Measurements from ENCODE around the gene GPR63.

Gene GPR63

GRCh38 chr6:96823743-96824142 is 13.5 kb downstream of the GPR63 start:
- no peak for DNase-seq (ENCODE audit: low spot score)
- TF ChIP-seq, protein P1, sequence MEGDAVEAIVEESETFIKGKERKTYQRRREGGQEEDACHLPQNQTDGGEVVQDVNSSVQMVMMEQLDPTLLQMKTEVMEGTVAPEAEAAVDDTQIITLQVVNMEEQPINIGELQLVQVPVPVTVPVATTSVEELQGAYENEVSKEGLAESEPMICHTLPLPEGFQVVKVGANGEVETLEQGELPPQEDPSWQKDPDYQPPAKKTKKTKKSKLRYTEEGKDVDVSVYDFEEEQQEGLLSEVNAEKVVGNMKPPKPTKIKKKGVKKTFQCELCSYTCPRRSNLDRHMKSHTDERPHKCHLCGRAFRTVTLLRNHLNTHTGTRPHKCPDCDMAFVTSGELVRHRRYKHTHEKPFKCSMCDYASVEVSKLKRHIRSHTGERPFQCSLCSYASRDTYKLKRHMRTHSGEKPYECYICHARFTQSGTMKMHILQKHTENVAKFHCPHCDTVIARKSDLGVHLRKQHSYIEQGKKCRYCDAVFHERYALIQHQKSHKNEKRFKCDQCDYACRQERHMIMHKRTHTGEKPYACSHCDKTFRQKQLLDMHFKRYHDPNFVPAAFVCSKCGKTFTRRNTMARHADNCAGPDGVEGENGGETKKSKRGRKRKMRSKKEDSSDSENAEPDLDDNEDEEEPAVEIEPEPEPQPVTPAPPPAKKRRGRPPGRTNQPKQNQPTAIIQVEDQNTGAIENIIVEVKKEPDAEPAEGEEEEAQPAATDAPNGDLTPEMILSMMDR (IDR thresholded peaks at IDR 0.05; ENCODE audit: extremely low read depth, missing control alignments) = no peak

DNA sequence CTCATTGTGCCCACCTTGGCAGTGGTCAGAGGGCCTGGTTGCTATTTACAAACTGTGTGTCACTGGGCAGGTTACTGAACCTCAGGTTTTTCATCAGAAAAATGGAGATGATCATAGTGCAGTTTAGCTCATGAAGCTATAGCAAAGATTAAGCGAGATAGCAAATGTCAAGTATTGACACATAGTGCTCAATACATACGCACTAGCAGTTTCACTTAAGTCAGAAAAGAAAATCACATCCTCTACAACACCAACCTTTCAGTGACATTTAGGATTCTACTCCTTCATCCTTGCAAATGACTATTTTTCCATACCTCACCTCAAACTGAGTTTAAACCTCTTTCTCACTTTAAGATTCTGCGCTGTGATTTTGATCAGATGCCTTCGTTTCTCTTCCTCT is 16.2 kb downstream of the GPR63 start:
- no peak for DNase-seq (ENCODE audit: low spot score)

GRCh38 chr6:96816301-96816817 is 20.9 kb downstream of the GPR63 start:
- TF ChIP-seq, protein P1 (IDR thresholded peaks at IDR 0.05; ENCODE audit: extremely low read depth, missing control alignments) = no peak

More for the DNA sequence above, 16.2 kb downstream of the GPR63 start:
- TF ChIP-seq, protein P1 (IDR thresholded peaks at IDR 0.05; ENCODE audit: extremely low read depth, missing control alignments) = no peak

GRCh38 chr6:96814625-96815024 is 22.7 kb downstream of the GPR63 start:
- no peak for DNase-seq (ENCODE audit: low spot score)
- TF ChIP-seq, protein P1 (IDR thresholded peaks at IDR 0.05; ENCODE audit: extremely low read depth, missing control alignments) = no peak

More at GRCh38 chr6:96816301-96816817, 20.9 kb downstream of the GPR63 start:
- DNase-seq (ENCODE audit: low spot score) = no peak

DNA sequence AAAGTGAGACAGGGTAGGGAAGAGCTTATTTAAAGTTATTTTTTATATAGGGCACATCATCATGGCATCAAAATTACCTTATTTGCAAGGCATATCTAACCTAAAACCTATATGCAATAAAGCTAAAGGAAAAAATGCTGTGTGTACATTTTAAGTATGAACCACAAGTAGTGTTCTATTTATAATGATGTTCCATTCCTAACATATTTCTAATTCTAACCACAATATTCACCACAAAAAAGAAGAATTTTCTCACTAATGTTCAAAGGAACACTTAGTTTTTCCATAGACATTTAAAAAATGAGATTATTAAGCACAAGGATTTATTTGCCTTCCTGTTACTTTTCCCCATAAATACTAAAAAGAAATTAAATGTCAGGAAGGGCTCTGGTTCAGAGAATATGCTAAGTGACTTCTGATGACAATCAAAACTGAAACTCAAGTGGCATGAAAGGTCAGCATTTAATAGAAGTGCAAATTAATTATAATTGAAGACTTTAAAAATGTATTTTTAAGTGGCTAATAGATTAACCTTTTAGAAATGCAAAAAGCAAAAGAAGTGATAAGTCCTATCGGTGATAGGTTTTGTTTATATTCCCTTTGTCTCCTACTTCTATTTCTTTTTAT is 25.1 kb downstream of the GPR63 start:
- no peak for DNase-seq (ENCODE audit: low spot score)
- TF ChIP-seq, protein P1 (IDR thresholded peaks at IDR 0.05; ENCODE audit: extremely low read depth, missing control alignments) = no peak

DNA sequence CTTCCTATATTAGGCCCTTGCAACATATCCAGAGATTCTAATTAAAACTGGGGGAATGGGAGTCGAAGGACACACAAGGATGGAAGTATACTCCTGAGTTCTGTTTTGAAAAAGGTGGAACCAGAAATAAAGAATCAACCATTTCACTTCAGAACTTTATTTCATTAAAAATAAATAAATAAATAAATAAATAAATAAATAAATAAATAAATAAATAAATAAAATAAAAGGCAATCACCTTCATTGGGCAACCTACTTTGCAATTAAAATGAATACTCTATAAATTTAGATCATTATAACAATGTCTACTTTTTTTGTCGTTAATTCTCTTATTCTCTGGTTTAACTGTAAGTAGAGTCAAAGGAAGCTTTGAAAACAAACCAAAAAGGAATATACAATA is 25.6 kb downstream of the GPR63 start:
- TF ChIP-seq, protein P1 (IDR thresholded peaks at IDR 0.05; ENCODE audit: extremely low read depth, missing control alignments) = no peak
- DNase-seq (ENCODE audit: low spot score) = no peak

DNA sequence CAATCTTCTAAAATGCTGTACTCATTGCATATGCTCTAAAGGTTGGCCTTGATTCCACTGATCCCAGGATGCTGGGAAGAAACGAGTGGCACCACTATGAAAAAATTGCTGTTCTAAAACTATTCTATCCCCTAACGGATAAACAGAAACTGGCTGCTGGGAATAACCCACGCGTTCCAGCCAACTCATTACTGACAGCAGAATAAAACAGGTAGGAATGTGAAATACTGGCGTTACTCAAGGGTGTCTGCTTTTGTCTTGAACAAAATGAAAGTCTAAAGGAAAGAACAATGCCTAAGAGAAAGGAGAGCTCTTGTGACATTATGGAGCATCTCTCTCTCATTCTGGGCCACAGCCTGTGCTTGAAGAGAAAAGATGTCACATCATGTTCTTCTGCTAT is 26.1 kb downstream of the GPR63 start:
- TF ChIP-seq, protein P1 (IDR thresholded peaks at IDR 0.05; ENCODE audit: extremely low read depth, missing control alignments) = no peak
- no peak for DNase-seq (ENCODE audit: low spot score)
